CD4-positive, alpha-beta T cell treated with Interleukin-12 subunit alpha and Interleukin-12 subunit beta, for 1 hour (primary cell): ENCODE data around the gene PC.
"Not testable (repeated sequence)": the region's sequence is repeated elsewhere in the genome, so short reads cannot be mapped to it uniquely, and the experiment has no call there.

Source experiments
- DNase-seq: peaks from one replicate; pipeline ENCODE4 v3.0.0-alpha.2; 2020

The PC gene

DNA sequence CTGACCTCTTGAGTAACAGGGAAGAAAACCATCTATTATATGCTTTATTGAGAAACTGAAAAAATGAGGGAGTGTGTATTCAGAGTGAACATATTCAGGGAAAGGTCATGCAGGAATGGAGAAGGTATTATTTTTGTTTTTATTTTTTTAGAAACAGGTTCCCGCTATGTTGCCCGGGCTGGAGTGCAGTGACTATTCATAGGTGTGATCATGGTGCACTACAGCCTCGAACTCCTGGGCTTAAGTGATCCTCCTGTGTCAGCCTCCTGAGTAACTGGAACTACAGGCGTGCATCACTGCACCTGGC lies 123.7 kb downstream of the PC start:
- DNase-seq, result no peak

DNA sequence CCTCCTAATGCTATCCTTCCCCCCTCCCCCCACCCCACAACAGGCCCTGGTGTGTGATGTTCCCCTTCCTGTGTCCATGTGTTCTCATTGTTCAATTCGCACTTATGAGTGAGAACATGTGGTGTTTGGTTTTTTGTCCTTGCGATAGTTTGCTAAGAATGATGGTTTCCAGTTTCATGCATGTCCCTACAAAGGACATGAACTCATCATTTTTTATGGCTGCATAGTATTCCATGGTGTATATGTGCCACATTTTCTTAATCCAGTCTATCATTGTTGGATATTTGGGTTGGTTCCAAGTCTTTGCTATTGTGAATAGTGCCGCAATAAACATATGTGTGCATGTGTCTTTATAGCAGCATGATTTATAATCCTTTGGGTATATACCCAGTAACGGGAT lies 133.6 kb downstream of the PC start:
- DNase-seq, result not testable (repeated sequence)

DNA sequence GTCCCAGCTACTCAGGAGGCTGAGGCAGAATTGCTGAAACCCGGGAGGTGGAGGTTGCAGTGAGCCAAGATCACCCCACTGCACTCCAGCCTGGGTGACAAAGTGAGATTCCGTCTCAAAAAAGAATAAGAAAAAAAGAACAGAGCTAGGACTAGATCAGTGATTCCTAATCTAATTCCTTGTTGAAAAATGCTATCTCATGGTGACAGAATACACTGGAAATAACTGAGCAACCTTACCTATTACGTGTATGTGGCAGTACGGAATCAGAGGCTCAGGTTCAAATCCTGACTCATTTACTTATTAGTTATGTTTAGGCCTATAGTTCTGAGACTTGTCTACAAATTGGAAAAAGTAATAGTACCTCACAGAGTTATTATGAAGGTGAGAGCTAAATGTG lies 134.5 kb downstream of the PC start:
- no peak for DNase-seq

DNA sequence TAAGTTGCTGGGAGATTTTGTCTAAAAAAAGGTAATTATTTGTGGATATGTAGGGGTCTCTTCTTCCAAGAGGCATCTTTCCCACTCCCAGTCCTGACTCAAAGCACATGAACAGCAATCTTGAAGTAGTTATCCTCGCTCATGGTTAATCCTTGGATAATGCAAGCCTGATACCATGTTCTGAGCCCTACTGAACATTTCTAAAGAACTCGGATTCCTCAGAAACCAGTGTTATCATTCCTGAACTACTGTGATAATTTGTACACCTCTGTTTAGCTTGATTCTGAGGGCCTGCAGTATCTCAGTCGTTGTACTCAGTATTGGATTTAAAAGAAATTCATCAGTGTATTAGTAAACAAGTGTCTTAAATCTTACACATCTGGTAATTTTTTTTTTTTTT lies 137.3 kb downstream of the PC start:
- DNase-seq, result no peak

DNA sequence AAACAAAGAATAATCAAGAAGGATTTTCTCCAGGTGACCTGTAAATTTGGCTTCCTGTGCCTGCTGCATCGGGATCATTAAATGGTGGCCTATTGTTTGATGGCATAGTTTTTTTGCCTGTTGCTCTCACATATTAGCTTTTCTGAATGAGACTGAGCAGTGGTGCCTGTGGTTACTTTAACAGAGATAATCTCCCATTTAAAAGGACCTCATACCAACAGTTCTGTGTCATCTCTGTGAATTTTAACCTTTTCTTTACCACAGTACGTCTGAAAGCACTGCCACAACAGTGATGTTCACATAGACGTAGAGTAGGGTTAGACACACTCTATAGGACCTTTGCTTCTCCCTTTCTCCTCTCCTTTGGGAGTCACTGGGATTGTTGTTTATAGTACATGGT lies 137.8 kb downstream of the PC start:
- no peak for DNase-seq

DNA sequence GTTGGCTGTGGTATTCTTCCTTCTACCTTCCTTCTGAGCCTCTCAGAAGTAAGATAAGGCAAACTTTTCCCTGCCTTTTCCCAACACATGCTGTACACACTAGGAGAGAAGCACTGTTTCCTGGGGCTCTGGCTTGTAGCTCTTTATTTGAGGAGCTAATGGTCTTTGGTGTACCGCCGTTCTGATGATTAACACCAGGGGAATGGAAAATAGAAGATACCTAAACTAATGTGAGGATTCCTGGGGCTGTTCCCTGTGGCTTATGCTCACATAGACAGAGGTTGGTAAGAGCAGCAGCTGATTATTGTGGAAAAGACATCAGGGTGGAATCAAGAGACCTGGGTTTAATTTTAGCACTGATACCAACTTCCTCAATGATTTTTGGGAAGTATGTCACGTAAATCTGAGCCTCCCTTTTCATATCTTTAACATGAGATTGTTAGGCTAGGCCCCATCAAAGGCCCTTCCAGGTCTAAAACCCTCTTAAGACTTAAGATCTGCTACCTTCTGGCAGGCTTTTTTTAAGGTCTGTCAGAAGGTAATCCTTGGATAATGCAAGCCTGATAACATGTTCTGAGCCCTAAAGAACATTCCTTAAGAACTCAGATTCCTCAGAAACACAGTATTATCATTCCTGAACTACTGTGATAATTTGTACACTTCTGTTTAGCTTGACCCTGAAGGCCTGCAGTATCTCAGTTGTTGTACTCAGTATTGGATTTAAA lies 139.8 kb downstream of the PC start:
- DNase-seq, result no peak

DNA sequence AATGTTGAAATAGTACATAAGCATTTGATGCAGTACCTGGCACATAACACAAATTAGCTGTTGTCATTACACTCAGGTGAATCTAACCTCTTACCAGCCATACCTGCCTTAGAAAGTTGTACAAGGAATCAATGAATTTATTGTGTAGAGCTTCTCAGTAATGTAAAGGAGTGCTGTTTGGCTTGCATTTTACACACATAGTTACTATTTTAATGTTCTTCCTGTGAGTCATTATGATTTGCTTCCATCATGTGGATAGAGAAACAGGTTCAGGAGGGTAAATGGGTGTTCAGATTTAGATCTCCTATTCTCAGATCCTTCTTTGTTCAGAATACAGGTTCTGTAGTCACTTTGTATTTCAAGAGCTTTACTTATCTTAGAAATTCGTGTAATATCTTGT lies 142.5 kb downstream of the PC start:
- DNase-seq, result no peak

DNA sequence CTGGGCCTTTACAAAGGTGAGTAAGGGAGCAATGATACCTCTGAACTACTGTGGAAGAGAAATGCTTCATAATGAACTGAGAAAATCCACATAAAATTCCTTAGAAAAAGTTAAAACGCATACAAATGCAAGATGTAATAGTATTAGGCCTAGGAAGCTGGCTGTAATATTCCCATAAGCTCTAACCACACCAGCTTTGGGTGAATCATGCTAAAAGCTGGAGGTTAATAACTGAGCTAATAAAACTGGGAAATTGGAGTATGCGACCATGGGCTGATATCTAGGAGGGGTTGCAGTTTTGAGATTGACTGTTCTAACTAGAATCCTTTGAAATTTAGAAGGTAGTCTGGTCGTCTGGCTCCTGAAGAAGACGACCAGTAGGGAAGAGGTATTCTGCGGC lies 143.5 kb downstream of the PC start:
- DNase-seq, result no peak

DNA sequence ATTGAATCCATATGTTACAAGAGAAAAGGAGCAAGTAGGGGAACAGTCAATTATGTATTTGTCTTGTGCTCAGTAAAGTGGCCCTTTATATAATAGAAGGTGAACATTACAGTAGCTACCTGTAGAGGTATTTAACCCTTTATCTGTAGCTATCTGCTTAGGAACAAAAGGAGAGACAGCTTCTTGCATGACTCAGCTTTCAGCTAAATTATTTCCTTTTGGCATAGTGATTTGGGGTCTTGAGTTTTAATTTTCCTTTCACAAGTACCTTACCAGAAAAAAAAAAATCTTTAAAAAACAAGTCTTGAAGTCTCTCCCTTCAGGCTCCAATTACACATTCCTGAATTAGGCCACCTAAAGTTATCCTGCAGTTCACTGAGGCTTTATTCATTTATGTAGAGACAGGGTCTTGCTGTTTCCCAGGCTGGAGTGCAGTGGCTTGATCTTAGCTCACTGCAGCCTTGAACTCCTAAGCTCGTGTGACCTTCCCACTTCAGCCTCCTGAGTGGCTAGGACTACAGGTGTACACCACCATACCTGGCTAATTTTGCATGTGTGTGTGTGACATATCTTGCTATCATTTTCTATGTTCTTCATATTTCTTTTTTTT lies 147.5 kb downstream of the PC start:
- DNase-seq, result no peak

DNA sequence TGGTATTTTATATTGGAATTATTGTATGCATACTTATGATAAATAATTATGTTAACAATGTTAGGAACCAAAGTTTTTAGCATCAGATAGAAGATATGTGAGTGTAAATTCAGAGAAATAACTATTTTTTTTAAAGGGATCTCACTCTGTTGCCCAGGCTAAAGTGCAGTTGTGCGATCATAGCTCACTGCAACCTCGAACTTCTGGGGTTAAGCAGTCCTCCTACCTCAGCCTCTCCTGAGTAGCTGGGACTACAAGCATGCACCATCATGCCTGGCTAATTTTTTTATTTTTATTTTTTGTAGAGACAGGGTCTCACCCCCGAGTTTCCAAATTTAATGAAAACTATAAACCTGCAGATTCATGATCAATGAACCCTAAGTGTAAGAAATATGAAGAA lies 148.6 kb downstream of the PC start:
- DNase-seq, result no peak

DNA sequence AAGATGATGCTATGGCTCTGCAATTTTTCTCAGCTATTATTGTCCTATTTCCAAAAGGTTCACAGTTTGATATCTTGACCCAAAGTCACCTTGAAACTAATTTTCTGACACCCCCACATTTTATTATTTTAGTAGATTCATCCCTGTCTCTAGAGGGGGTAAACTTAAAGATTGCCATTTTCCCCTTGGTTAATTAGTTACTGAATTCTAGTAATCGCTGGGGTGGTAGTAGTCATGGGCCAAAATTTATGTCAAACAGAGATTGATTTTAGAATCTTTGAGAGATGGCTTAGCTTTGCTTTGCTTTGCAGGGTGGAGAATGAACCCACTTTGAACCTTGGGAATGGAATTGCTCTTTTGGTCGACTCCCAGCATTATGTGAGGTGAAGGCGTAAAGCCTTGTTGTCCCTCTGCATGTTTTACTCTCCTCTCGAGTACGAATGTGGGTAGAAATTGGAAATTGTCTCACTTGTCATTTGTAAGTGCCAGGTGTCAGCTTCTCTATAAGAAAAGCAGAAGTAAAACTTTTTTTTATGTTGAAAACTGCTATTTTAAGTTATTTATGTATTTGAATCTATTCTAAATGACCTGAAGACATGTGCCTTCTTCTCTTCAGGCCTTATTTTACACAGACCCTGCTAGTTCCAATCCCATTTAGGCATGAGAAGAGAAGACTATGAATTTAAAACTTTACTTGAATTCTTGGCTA lies 157.3 kb downstream of the PC start:
- no peak for DNase-seq

DNA sequence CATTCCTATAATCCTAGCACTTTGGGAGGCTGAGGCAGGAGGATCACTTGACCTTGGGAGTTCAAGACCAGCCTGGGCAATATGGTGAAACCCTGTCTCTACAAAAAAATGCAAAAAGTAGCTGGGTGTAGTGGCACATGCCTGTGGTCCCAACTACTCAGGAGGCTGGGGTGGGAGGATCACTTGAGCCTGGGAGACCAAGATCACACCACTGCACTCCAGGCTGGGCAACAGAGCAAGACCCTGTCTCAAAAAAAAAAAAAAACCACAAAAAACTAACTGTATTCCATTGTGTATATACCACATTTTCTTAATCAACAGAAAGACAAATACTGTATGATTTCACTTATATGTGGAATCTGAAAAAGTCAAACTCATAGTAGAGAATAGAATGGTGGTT lies 158.4 kb downstream of the PC start:
- DNase-seq, result not testable (repeated sequence)
